Measurements from ENCODE around the gene MINDY4. TPM values are rescaled to one million over a fixed set of nuclear protein-coding genes. Genes with fewer than 3 reads are reported as not detected.

The MINDY4 gene
- total RNA-seq, 2 donors from 2014 or later, result 8.1 to 31.9 TPM

- TF ChIP-seq POLR2AphosphoS5 (IDR thresholded peaks at IDR 0.05) (no peak), POLR2A (IDR thresholded peaks at IDR 0.05) (no peak), CTCF (IDR thresholded peaks at IDR 0.05) (no peak)
- no peak overlapping the region for H3K27ac ChIP-seq
Observed at GRCh38 chr7:30865076-30865475, 93.9 kb downstream of the MINDY4 start.

DNA sequence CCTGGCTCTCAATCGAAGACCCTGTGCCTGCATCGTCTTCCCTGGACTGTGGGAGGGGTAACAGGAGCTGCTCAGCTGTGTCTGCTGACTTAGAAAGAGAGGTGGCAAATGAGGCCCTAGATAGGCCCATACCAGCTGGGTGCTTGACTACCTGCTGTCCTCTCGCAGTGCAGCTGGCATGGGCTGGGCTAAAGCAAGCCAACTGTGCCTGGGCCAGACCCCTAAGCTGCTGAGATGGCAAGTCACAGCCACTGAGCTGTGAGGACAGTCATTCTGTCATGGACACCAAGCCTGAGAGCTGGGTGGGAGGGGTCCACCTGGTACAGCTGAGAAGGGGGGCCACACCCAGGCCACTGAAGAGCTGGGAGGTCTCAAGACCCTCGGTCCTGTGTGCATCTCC is 94.6 kb downstream of the MINDY4 start:
- intact Hi-C loops (cut with DNase I), result no loop called here
- H3K9me3 ChIP-seq, result no peaks in the 10 kb centered on the region
- H3K27me3 ChIP-seq (replicated peaks; ENCODE audit: insufficient read depth), result no peaks in the 10 kb centered on the region
- no peaks in the 10 kb centered on the region for H3K4me1 ChIP-seq (replicated peaks)
- TF ChIP-seq POLR2AphosphoS5 (IDR thresholded peaks at IDR 0.05) (no peak), CTCF (IDR thresholded peaks at IDR 0.05) (no peak), POLR2A (IDR thresholded peaks at IDR 0.05) (no peak)
- no peak overlapping the region for H3K4me3 ChIP-seq
- no peak overlapping the region for H3K27ac ChIP-seq
- DNase-seq (ENCODE audit: low spot score), result no peak
- H3K36me3 ChIP-seq, result peaks cover 0 to 2% of the 10 kb centered on the region in 2 donors
- WGBS, result 90% methylated on average over 4 of the region's 4 CpGs

More at GRCh38 chr7:30865076-30865475, 93.9 kb downstream of the MINDY4 start:
- Histone ChIP-seq H3K36me3 (peaks cover 0 to 4% of the 10 kb centered on the region in 2 donors), H3K9me3 (no peaks in the 10 kb centered on the region), H3K27me3 (replicated peaks; ENCODE audit: insufficient read depth) (no peaks in the 10 kb centered on the region), H3K4me3 (no peak overlapping the region), H3K4me1 (replicated peaks) (no peaks in the 10 kb centered on the region)
- intact Hi-C loops (cut with DNase I), result no loop called here
- no peak for DNase-seq (ENCODE audit: low spot score)
- WGBS, result 97% methylated on average over 4 of the region's 4 CpGs

DNA sequence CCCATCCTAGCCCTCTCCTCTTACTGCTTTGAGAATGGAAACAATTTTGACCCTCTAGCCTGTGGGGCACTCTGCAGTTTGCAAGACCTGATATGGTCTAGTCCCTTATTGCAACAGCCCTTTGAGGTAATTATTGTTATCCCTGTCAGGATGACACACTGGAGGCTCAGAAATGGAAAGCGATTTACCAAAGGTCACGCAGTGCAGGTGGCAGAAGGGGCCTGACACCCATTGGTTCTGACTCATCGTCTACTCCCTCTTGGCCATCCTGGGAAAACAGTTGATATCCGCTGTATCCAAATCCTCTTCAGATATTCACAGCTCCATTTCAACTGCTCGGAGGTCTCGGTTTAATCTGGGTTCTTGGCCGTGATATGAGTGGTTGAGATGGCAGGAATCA is 95.7 kb downstream of the MINDY4 start:
- Histone ChIP-seq H3K27ac (no peak overlapping the region), H3K9me3 (no peaks in the 10 kb centered on the region), H3K4me3 (no peak overlapping the region), H3K36me3 (no peaks in the 10 kb centered on the region), H3K4me1 (replicated peaks) (no peaks in the 10 kb centered on the region), H3K27me3 (replicated peaks; ENCODE audit: insufficient read depth) (no peaks in the 10 kb centered on the region)
- TF ChIP-seq POLR2A (IDR thresholded peaks at IDR 0.05), result no peak
- no peak for TF ChIP-seq CTCF (IDR thresholded peaks at IDR 0.05)
- TF ChIP-seq POLR2AphosphoS5 (IDR thresholded peaks at IDR 0.05), result no peak
- 94% methylated on average over 7 of the region's 7 CpGs for WGBS
- DNase-seq (ENCODE audit: low spot score), result no peak
- intact Hi-C loops (cut with DNase I), result no loop called here

DNA sequence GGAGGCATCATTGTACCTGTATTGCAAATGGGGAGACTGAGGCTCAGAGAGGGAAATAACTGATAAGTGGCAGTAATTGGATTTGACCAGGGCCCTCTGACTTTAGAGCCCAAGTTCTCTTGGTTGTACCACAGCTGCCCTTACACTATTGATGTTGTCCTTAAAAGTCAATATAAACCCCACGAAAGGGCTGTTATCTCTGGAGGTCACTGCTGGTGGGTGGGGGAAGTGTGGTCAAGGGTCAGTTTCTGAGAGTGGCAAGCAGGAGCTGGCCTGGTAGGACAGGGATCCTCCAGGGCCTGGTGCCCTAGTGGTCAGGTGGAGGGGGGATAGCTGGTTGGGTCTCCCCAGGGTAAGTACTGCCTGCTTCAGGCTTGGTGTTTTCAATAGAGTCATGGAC is 96.3 kb downstream of the MINDY4 start:
- intact Hi-C loops (cut with DNase I), result no loop called here
- DNase-seq (ENCODE audit: low spot score), result no peak

More for the DNA sequence above, 96.3 kb downstream of the MINDY4 start:
- Histone ChIP-seq H3K27ac (no peak overlapping the region), H3K9me3 (no peaks in the 10 kb centered on the region), H3K36me3 (no peaks in the 10 kb centered on the region), H3K27me3 (replicated peaks; ENCODE audit: insufficient read depth) (no peaks in the 10 kb centered on the region), H3K4me1 (replicated peaks) (no peaks in the 10 kb centered on the region), H3K4me3 (no peak overlapping the region)
- TF ChIP-seq POLR2AphosphoS5 (IDR thresholded peaks at IDR 0.05) (no peak), POLR2A (IDR thresholded peaks at IDR 0.05) (no peak), CTCF (IDR thresholded peaks at IDR 0.05) (no peak)
- 100% methylated on average over 1 of the region's 1 CpG for WGBS
